Measurements from ENCODE around the gene UBE2G1.

The UBE2G1 gene

GRCh38 chr17:4366327-4367063 lies at the start of gene UBE2G1:
TSS of gene UBE2G1 (minus strand) at chr17:4366675. CDS start at chr17:4366316, 359 bp downstream.
- H3K9ac ChIP-seq (ENCODE audit: low read depth, low read length): peak within 1 kb of the TSS; percentile 98
- ATAC-seq (ENCODE audit: insufficient read depth, low read depth) (peak; percentile 83), DNase-seq (peak; percentile 99)
- peaks cover 24% of the 10 kb centered on the region for H3K36me3 ChIP-seq (ENCODE audit: insufficient read depth, low read length)
- peak within 1 kb of the TSS; percentile 97 for H3K4me2 ChIP-seq (ENCODE audit: insufficient read depth, low read length)
- no peaks in the 10 kb centered on the region for H3K9me3 ChIP-seq (ENCODE audit: insufficient read depth, low read length, severe bottlenecking)
- H3K4me1 ChIP-seq (ENCODE audit: insufficient read depth, low read length): peaks cover 28% of the 10 kb centered on the region
- H4K20me1 ChIP-seq (ENCODE audit: insufficient read depth, low read length): peaks cover 32% of the 10 kb centered on the region
- H3K27me3 ChIP-seq (ENCODE audit: insufficient read depth, low read length, poor library complexity): no peaks in the 10 kb centered on the region
- TF ChIP-seq EZH2 (IDR thresholded peaks at IDR 0.05; ENCODE audit: borderline replicate concordance, low read depth, low read length, severe bottlenecking) (no peak), CTCF (IDR thresholded peaks at IDR 0.05; ENCODE audit: borderline replicate concordance, extremely low read depth, low read length, poor library complexity, severe bottlenecking) (peak; percentile 46)
- H2AFZ ChIP-seq (ENCODE audit: low read depth, low read length): peak within 1 kb of the TSS; percentile 89
- H3K4me3 ChIP-seq (ENCODE audit: low read depth in 1 of 2, low read length in 2 of 2): peak within 1 kb of the TSS; percentile 78 to 99
- peaks cover 49% of the 10 kb centered on the region for H3K79me2 ChIP-seq (ENCODE audit: insufficient read depth, low read length)
- peak within 1 kb of the TSS; percentile 84 for H3K27ac ChIP-seq (ENCODE audit: low read length)

GRCh38 chr17:4412933-4413831 lies 46.7 kb upstream of the UBE2G1 start:
- ATAC-seq (ENCODE audit: insufficient read depth, low read depth) (peak; percentile 100), DNase-seq (peak; percentile 87)
- Histone ChIP-seq H4K20me1 (ENCODE audit: insufficient read depth, low read length) (no peaks in the 10 kb centered on the region), H3K27me3 (ENCODE audit: insufficient read depth, low read length, poor library complexity) (no peaks in the 10 kb centered on the region), H3K4me3 (ENCODE audit: low read depth in 1 of 2, low read length in 2 of 2) (no peak overlapping the region), H2AFZ (ENCODE audit: low read depth, low read length) (peak overlapping the region; percentile 56), H3K9ac (ENCODE audit: low read depth, low read length) (0 out of 2 replicates have a peak overlapping the region, but pooled peaks have one; percentile 8), H3K36me3 (ENCODE audit: insufficient read depth, low read length) (no peaks in the 10 kb centered on the region), H3K79me2 (ENCODE audit: insufficient read depth, low read length) (no peaks in the 10 kb centered on the region), H3K9me3 (ENCODE audit: insufficient read depth, low read length, severe bottlenecking) (no peaks in the 10 kb centered on the region), H3K27ac (ENCODE audit: low read length) (no peak overlapping the region), H3K4me1 (ENCODE audit: insufficient read depth, low read length) (peaks cover 7% of the 10 kb centered on the region), H3K4me2 (ENCODE audit: insufficient read depth, low read length) (peak overlapping the region; percentile 53)
- TF ChIP-seq CTCF (IDR thresholded peaks at IDR 0.05; ENCODE audit: borderline replicate concordance, extremely low read depth, low read length, poor library complexity, severe bottlenecking) (peak; percentile 96), EZH2 (IDR thresholded peaks at IDR 0.05; ENCODE audit: borderline replicate concordance, low read depth, low read length, severe bottlenecking) (no peak)

GRCh38 chr17:4411201-4411600 lies 44.7 kb upstream of the UBE2G1 start:
- no peak for TF ChIP-seq CTCF (IDR thresholded peaks at IDR 0.05; ENCODE audit: borderline replicate concordance, extremely low read depth, low read length, poor library complexity, severe bottlenecking)
- no peak for TF ChIP-seq EZH2 (IDR thresholded peaks at IDR 0.05; ENCODE audit: borderline replicate concordance, low read depth, low read length, severe bottlenecking)
- no peak overlapping the region for H2AFZ ChIP-seq (ENCODE audit: low read depth, low read length)
- ATAC-seq (ENCODE audit: insufficient read depth, low read depth) (no peak), DNase-seq (no peak)
- H3K79me2 ChIP-seq (ENCODE audit: insufficient read depth, low read length): no peaks in the 10 kb centered on the region
- no peaks in the 10 kb centered on the region for H3K36me3 ChIP-seq (ENCODE audit: insufficient read depth, low read length)
- no peaks in the 10 kb centered on the region for H3K9me3 ChIP-seq (ENCODE audit: insufficient read depth, low read length, severe bottlenecking)
- H3K27me3 ChIP-seq (ENCODE audit: insufficient read depth, low read length, poor library complexity): no peaks in the 10 kb centered on the region
- H3K4me3 ChIP-seq (ENCODE audit: low read depth in 1 of 2, low read length in 2 of 2): no peak overlapping the region
- H3K27ac ChIP-seq (ENCODE audit: low read length): no peak overlapping the region
- no peaks in the 10 kb centered on the region for H4K20me1 ChIP-seq (ENCODE audit: insufficient read depth, low read length)
- peaks cover 7% of the 10 kb centered on the region for H3K4me1 ChIP-seq (ENCODE audit: insufficient read depth, low read length)
- no peak overlapping the region for H3K9ac ChIP-seq (ENCODE audit: low read depth, low read length)
- no peak overlapping the region for H3K4me2 ChIP-seq (ENCODE audit: insufficient read depth, low read length)

All from DND-41 (cell line).